ENCODE measurements around the gene GRID1.
"Not testable (repeated sequence)": the region's sequence is repeated elsewhere in the genome, so short reads cannot be mapped to it uniquely, and the experiment has no call there.

The GRID1 gene

DNA sequence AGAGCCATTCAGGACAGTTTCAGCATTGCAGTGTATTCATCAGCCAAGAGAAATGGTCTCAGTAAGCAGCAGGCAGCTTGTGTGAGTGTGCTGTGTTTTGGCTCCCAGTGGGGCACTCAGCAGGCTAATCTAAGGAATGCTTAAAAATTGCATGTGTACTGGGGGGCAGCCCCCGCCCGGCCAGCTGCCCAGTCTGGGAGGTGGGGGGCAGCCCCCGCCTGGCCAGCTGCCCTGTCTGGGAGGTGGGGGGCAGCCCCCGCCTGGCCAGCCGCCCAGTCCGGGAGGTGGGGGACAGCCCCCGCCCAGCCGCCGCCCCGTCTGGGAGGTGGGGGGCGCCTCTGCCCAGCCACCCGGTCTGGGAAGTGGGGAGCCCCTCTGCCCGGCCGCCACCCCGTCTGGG is 116.2 kb downstream of the GRID1 start:
- DNase-seq: no peak

- DNase-seq: no peak
Measured at GRCh38 chr10:86249794-86250193, 116.8 kb downstream of the GRID1 start.

GRCh38 chr10:86248062-86248461 is 118.5 kb downstream of the GRID1 start:
- DNase-seq: no peak

GRCh38 chr10:86247588-86247987 is 119.0 kb downstream of the GRID1 start:
- DNase-seq: no peak

DNA sequence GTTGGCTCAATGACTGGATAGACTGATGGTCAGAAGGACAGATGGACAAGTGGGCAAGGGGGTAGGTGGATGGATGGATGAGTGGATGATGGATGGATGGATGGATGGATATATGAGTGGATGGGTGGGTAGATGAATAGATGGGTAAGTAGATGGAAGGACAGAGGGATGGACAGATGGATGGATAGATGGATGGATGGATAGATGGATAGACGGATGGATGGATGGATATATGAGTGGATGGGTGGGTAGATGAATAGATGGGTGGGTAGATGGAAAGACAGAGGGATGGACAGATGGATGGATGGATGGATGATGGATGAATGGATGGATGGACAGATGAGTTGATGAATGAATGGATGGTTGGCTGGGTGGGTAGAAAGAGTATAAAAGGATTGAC is 119.5 kb downstream of the GRID1 start:
- DNase-seq: no peak

GRCh38 chr10:86246279-86246940 is 120.2 kb downstream of the GRID1 start:
- DNase-seq: no peak

DNA sequence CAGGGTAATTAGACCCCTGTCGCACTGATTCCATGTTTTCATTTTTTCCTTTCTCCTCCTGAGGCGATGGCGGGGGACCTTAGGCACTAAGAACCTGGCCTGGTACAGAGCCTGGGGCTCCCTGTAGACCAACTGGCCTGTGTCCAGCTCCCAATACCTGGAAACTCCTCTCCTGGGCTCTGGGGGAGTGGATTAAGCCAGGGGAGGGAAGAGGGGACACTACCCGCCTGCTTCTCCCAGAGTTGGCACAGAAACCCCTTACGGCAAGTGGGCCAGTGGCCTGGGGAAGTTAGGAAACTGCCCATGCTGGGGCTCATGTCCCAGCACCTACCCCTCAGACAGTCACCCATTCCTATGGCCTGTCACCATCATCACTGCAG is 121.6 kb downstream of the GRID1 start:
- no peak for DNase-seq

- no peak for DNase-seq
Measured at GRCh38 chr10:86244297-86245014, 122.1 kb downstream of the GRID1 start.

DNA sequence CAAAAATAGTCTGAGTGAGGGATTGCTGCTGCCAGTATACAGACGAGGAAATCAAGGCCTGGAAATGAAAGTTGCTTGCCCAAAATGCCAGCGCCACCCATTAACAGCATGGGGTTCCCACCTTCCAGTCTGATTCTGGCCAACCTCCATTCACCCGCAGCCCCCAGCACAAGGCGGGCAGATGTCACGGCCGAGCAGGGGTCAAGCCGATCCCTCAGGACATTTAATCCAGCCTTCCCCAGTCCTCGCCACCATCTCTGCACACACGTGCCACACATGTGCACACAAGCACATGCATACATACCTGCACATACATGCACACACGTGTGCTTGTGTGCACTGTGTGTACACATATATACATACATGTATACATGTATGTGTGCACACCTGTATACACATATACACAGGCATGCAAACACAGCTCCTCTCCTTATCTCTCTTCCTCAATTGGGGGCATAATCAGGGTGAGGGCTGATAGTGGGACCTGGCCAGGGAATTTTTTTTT is 122.9 kb downstream of the GRID1 start:
- no peak for DNase-seq

GRCh38 chr10:86242761-86243160 is 123.8 kb downstream of the GRID1 start:
- no peak for DNase-seq

DNA sequence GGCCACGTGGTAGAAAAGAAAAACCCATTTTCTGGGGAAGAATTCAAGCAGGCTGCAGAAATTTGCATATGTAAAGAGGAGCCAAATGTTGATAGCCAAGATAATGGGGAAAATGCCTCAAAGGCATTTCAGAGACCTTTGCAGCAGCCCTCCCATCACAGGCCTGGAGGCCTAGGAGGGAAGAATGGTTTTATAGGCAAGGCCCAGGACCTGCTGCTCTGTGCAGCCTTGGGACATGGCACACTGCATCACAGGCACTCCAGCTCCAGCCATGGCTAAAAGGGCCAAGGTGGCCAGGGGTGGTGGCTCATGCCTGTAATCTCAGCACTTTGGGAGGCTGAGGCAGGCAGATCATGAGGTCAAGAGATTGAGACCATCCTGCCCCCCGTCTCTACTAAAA is 128.5 kb downstream of the GRID1 start:
- not testable (repeated sequence) for DNase-seq

DNA sequence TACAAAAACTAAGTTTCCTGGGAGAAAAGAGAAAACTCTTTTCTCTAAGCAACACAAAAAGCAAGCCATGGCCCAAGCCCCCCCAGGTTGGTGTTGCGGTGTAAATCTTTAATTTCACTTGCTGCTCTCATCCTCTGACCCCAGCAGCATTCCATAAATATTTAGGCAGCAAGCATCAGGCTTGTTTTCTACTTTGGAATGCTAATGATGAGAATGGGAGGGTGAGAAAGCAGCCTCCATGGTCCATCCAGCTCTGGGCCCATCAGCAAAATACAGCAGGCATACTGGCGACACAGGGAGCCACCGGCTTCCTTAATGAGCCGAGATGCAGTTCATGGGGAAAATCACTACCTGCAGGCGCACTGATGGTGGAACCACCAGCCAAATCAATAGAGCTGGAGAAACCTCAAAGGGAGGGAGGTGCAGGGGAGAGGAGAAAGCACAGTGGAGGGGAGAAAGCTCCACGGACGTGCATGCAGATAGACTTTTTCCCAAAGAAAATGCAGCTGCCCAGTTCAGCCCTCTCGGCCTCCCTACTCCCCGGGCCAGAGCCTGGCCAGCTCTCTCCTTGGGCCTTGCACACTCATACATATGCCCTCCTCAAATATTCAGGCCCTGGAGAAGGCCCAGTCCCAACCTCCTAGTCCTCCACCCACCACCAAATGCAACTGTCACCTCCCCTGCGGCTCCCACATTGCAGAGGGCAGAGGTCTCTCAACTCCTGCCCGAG is 131.9 kb downstream of the GRID1 start:
- DNase-seq: no peak

DNA sequence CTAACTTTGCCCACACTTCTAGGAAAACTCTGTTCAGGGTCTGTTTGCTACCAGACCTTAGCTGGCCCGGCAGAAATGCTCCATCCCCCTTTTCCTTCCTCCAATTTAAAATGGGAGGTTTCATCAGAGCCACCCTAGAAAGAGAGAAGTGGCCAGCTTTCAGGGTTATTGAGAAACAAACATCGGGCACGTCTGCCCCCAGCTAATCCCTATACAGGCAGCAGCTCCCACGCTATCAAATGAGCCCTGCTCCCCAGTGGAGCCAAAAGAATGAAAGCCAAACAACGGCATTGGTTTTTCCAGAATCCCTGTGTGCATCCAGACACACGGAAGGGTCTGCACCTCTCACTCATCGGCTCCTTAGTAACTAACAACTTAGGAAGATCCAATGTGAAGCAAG is 132.5 kb downstream of the GRID1 start:
- DNase-seq: no peak

DNA sequence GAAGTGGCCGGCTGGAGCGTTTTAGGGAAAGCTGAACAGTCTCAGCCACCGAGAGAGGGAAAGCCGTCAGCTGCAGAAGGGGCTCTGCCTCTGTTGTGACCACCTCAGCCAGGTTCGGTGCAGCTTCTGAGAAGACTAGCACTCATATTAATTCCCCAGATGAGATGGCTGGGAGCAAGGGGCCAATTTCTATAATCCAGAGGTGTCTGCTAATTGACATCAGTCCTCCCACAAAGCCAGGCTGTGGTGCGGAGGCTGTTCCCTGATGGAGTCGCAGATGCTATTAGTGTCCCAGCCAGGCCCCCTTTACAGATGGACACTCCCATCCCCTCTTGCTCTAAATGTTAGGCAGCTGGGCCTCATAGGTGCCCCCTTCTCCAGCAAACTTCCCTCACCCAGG is 133.5 kb downstream of the GRID1 start:
- DNase-seq: no peak

DNA sequence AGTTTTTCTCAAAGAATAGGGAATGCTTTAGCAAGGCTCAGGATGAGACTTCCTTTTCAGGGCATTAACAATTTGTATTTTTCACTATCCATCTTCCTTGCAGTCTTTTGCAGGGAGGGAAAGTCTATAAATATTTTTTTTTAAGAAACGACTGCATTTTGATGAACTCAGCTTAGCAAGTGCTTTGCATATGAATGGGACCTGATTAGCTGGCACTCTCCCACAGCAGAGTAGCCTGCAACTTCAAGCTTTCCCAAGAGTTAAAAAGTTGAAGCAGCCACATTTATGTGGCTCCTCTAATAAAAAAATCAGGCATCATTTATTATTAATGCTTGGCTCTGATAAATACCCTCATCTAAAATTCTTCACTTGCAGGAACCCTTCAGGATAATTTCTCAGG is 134.0 kb downstream of the GRID1 start:
- DNase-seq: no peak

DNA sequence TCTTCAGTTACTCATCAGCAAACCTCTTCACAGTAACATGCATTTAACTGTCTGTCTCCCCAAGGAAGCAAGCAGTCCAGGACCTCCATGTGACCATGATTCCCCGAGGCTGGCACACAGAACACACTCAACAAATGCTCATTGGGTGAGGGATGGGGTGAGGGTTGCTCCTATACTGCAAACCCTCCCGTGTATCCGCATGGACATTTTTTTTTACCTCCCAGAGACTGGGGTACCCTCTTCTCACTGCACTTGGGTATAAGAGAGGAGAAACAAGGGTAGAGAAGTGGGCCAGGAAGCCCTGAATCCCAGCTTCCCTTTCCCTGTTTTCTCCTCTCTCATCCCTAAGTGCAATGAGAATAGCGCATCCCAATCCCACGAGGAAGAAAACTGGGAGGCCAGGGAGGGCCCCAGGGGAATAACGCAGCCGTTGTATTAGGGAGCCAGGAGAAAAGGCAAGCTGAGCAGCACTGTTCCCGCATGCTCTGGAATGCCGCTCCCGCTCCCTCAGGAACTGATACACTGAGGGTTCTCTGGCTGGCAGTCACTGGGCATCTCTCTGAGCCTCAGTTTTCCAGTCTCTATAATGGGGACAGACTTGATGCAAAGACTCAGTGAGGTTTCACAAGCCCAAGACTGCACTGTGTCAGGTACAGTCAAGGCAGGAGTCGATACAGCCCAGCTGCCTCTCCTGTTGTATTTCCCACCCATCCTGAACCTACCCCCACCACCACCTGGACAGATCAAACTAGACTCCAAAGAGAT is 134.6 kb downstream of the GRID1 start:
- no peak for DNase-seq

DNA sequence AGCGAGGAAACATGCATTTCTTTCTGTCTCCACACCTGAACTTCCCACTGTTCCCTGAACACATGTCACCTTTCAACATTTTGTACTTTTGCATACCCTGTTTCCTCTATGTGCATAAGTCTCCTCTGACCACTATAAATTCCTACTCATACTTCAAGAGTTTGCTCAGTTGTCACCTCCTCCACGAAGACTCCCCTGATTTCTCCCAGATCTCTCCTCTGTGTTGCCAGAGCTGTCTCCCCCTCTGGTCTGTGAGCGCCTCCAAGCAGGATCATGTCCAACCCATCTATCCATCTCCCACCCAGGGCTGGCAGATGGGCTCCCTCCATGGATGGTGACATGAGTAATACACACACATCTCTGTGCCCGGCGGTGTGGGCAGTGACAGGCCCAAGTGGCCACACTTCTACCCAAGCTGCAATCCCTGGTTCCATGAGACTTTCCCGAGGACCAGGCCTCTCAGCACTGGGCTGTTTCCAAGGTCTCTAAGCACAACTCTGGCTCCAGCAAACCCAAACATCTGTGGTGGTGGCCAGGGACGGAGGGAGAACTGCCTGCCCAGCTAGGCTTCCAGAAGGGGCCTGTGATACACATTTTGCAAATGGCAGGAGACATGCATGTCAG is 135.9 kb downstream of the GRID1 start:
- DNase-seq: no peak

DNA sequence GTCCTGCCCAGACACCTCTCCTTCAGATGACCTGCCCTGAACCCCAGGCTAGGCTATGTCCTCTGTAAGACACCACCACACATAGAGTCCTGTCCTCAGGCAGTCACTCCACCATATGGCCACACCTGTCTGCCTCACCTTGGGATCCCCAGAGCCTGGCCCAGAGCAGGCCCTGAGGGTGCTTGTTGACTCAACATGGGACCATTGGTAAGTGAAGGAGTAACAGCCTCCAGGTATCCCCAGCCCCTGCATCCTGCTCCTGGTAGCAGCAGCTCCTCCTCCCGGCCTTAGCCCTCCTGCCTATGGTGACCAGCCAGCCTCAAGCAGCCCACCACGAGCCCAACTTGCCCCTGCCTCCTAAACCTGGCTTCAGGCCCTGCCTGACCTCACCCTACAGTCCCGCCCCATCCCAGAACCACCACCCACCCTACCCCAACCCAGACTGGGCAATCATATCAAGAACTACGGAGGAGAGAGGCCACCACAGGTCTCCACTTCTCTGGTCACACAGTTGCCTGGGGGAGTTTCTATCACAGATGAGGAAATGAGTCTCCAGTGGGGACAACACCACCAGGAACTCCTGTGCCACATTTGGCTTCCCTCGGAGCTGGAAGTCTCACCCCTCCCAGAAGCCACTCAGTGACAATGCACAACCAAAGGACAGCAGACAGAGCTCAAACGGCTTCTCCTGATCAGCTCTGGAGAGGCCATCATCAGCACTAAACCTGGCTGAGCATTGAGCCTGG is 136.6 kb downstream of the GRID1 start:
- DNase-seq: no peak

DNA sequence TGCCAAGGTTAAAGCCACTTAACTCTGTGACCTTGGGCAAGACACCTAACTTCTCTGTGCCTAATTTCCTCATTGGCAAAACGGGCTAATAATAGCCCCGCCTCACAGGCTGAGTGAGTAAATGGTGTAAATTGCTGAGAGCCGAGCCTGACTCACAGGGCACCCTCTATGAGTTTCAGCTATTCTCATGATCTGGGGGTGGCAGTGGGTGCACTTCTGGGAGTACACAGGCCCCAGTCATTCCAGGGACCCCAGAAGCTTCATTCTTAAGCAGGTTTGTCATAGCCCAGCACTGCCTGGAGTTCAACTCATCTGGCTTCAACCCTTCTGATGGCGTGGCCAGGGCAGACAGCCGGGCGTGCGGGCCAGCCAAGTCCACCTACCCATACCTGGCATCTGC is 137.2 kb downstream of the GRID1 start:
- no peak for DNase-seq

- DNase-seq: no peak
Measured at GRCh38 chr10:86227501-86228258, 138.9 kb downstream of the GRID1 start.

DNA sequence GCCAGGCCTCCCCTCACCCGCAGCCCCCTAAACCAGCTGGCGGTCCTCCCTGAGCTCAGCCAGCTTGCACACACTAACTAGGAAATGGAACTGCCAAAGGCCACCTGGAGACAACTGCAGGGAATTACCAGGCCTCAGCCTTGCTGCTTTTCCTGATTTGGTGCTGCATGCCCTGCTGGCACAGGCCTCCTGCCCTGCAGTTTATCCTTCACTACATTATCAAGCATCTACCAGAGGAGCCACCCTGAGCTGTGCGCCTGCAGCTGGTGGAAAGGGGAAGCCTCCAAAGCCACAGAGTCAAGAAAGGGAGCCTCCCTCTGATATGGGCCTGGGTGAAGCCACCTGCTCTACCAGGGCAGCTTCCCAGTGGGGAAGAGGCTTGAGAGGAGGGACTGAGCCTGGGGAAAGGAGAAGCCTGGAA is 139.8 kb downstream of the GRID1 start:
- DNase-seq: no peak

Measured in stimulated activated CD4-positive, alpha-beta T cell treated with anti-CD3 and anti-CD28 coated beads, Interleukin-15, amount 100 ng/mL, for 24 hours (primary cell).